AG04449 (cell line): ENCODE data around the gene CXorf49B.
"Not testable (repeated sequence)": the region's sequence is repeated elsewhere in the genome, so short reads cannot be mapped to it uniquely, and the experiment has no call there.

Experiments used
- CTCF ChIA-PET: fragments of 350-600 bp; formaldehyde crosslinking; extraction: SDS; loops from one replicate; lab custom pipeline; 2021; ENCODE audit warnings: antibody characterized with exemption; lab: Yijun Ruan, JAX
- POLR2A ChIA-PET: fragments of 400-600, 350-600 bp; formaldehyde crosslinking; extraction: SDS; loops from one replicate; lab custom pipeline; 2020; ENCODE audit warnings: antibody characterized with exemption, inconsistent platforms; lab: Yijun Ruan, JAX
- DNase-seq: peaks from one replicate; pipeline ENCODE4 v3.0.0-alpha.2; 2010; ENCODE audit warnings: low read depth, low spot score
- H3K4me3 ChIP-seq: 2 replicates; pipeline ENCODE4 v1.5.1; 2011; ENCODE audit warnings: low read depth, mild to moderate bottlenecking, control low read depth, low read length
- TF ChIP-seq, protein P1 (sequence below): IDR thresholded peaks from one replicate; pipeline ENCODE4 v1.5.1; 2011; ENCODE audit warnings: mild to moderate bottlenecking, moderate library complexity, low read length, control low read depth, inconsistent platforms; ENCODE audit not compliant: insufficient read depth; ENCODE audit errors: missing control alignments

The CXorf49B gene

DNA sequence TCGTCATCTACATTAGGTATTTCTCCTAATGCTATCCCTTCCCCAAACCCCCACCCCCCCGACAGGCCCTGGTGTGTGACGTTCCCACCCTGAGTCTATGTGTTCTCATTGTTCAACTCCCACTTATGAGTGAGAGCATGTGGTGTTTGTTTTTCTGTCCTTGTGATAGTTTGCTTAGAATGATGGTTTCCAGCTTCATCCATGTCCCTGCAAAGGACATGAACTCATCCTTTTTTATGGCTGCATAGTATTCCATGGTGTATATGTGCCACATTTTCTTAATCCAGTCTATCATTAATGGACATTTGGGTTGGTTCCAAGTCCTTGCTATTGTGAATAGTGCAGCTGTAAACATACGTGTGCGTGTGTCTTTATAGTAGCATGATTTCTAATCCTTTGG, 43.3 kb downstream of the CXorf49B start:
- H3K4me3 ChIP-seq, DNase-seq, CTCF ChIA-PET, POLR2A ChIA-PET: not testable (repeated sequence)

GRCh38 chrX:71809886-71810285, 46.7 kb downstream of the CXorf49B start:
- CTCF ChIA-PET: no interaction called here
- DNase-seq: no peak

DNA sequence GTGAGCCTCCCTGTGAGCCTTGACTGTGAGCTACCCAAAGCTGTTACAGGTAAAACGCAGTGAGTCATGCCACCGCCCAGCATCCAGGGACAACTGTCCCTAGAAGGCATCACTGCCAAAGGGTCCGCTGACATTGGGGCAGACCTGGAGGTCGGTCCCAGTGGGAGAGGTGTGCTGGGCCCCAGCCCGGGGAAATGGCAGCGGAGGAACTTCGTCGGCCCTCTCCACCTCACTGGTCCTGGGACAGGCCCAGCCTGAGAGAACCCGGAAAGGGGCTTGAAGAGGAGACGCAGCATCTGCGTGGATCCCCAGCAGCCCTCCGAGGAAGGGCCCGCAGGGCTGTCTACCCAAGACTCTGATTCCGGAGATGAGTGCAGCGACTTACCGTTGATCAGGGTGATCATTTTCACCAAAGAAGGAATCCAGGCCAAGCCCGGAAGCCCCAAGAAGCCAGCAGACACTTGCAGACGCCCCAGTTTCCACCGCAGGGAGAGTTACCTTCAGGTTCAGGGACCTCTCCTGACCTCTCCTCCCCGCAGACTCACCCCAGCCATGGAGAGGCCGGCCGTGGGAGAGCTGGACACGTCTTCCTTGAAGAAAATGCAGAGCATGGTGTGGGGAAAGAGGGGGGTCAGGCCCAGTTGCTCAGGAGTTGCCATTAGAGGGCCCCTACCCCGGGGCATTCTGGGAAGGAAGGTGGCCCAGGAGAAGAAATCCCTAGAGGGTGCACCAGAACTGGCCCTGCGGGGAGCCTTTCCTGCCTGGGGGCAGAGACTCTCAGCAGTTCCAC, 51.2 kb downstream of the CXorf49B start:
- CTCF ChIA-PET: no interaction called here
- POLR2A ChIA-PET: no interaction called here
- H3K4me3 ChIP-seq: no peak overlapping the region
- TF ChIP-seq, protein P1, sequence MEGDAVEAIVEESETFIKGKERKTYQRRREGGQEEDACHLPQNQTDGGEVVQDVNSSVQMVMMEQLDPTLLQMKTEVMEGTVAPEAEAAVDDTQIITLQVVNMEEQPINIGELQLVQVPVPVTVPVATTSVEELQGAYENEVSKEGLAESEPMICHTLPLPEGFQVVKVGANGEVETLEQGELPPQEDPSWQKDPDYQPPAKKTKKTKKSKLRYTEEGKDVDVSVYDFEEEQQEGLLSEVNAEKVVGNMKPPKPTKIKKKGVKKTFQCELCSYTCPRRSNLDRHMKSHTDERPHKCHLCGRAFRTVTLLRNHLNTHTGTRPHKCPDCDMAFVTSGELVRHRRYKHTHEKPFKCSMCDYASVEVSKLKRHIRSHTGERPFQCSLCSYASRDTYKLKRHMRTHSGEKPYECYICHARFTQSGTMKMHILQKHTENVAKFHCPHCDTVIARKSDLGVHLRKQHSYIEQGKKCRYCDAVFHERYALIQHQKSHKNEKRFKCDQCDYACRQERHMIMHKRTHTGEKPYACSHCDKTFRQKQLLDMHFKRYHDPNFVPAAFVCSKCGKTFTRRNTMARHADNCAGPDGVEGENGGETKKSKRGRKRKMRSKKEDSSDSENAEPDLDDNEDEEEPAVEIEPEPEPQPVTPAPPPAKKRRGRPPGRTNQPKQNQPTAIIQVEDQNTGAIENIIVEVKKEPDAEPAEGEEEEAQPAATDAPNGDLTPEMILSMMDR: no peak
- DNase-seq: no peak

More at GRCh38 chrX:71809886-71810285, 46.7 kb downstream of the CXorf49B start:
- POLR2A ChIA-PET: no interaction called here
- H3K4me3 ChIP-seq: no peak overlapping the region
- TF ChIP-seq, protein P1: no peak

DNA sequence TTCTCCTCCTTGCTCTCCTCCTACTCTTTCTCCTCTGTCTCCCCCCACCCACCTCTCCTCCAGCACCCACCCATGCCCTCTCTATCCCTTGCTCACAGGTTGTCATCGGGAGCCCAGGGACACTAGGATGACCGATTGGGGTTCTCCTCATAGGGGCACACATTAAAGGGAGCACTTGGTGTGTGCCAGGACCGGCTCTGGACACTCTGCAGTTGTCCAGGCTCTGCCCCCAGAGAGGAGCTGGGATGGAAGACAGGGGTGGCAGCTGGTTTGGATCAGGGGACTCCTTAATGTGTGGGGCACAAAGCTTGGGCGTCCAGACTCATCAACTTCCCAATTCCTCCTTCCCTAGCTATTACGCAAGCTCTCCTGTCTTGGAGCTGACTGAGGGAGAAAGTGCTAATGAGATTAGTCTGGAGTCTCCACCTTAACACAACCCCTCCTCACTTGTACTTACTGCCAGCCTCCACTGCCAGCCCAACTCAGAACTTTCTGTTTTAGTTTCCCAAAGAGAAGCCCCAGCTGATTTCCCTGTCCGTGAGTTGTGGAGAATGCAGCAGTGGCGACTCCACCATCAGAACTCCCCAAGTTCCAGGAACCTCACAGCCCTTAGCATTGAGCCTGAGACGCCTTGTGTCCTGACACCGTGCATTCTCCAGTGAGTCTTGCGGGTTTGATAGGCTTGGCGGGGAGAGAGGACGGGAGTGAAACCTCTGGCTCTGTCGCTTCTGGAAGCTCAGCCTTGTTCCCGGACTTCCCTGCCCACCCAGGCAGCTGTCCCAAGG, 52.2 kb downstream of the CXorf49B start:
- TF ChIP-seq, protein P1: no peak
- DNase-seq: no peak
- no peak overlapping the region for H3K4me3 ChIP-seq
- POLR2A ChIA-PET: no interaction called here
- CTCF ChIA-PET: no interaction called here

GRCh38 chrX:71815906-71816156, 52.7 kb downstream of the CXorf49B start:
- TF ChIP-seq, protein P1: no peak
- no peak for DNase-seq
- POLR2A ChIA-PET: no interaction called here
- CTCF ChIA-PET: no interaction called here
- no peak overlapping the region for H3K4me3 ChIP-seq
